Upper lobe of left lung (tissue), 6 donors: Measurements from ENCODE around the gene SELPLG. TPM values are rescaled to one million over a fixed set of nuclear protein-coding genes. Genes with fewer than 3 reads are reported as not detected.

Source experiments
- ATAC-seq, 2 donors: fragments of 200-7000 bp; cut with Tn5 transposase; one replicate each; pipeline ENCODE4 v1.9.1; 2022; ENCODE audit warnings: mild to moderate bottlenecking in 2 of 2, moderate library complexity in 2 of 2; ENCODE audit not compliant: low FRiP score in 2 of 2
- DNase-seq, 2 donors: peaks; one replicate each; pipeline ENCODE4 v3.0.0-alpha.2; 2019 to 2020
- H3K27ac ChIP-seq, 4 donors: fragments of 200-600 bp; sonication (generic); one replicate each; pipeline ENCODE4 v1.5.1; 2016 to 2019
- H3K27me3 ChIP-seq, 4 donors: fragments of 200-600 bp; sonication (generic); one replicate each; pipeline ENCODE4 v1.5.1; 2017 to 2019
- H3K36me3 ChIP-seq, 4 donors: fragments of 200-600 bp; sonication (generic); one replicate each; pipeline ENCODE4 v1.5.1; 2016 to 2019
- H3K4me1 ChIP-seq, 4 donors: fragments of 200-600 bp; sonication (generic); one replicate each; pipeline ENCODE4 v1.5.1; 2018 to 2019
- H3K4me3 ChIP-seq, 4 donors: fragments of 200-600 bp; sonication (generic); one replicate each; pipeline ENCODE4 v1.5.1; 2017 to 2019; ENCODE audit warnings: mild to moderate bottlenecking in 2 of 4, moderate library complexity in 1 of 4
- H3K9me3 ChIP-seq, 4 donors: fragments of 200-600 bp; sonication (generic); one replicate each; pipeline ENCODE4 v1.5.1; 2018 to 2019
- CTCF ChIP-seq, 6 experiments: fragments of 450-650 bp in 4 of 6; fragments of 200-600 bp in 2 of 6; sonication (generic) in 2 of 6; IDR thresholded peaks; one replicate each; pipeline ENCODE4 v1.5.1; 2016 to 2019; ENCODE audit warnings: antibody characterized with exemption in 6 of 6
- EP300 ChIP-seq, 4 donors: sonication (generic); formaldehyde crosslinking; IDR thresholded peaks; one replicate each; pipeline ENCODE4 v1.5.1; 2017; ENCODE audit warnings: antibody characterized with exemption in 4 of 4, control low read depth in 2 of 4
- POLR2A ChIP-seq, 4 donors: fragments of 450-650 bp; IDR thresholded peaks; one replicate each; pipeline ENCODE4 v1.5.1; 2016 to 2017; ENCODE audit warnings: antibody characterized with exemption in 4 of 4, mild to moderate bottlenecking in 2 of 4
- POLR2AphosphoS5 ChIP-seq, 2 donors: sonication (generic); formaldehyde crosslinking; IDR thresholded peaks; one replicate each; pipeline ENCODE4 v1.5.1; 2017; ENCODE audit warnings: antibody characterized with exemption in 2 of 2
- WGBS, 2 donors: methylation state at CpG; one replicate each; pipeline ENCODE4 v1.1.5; 2017 to 2018; 5-methylcytosine and 5-hydroxymethylcytosine counted together
- total RNA-seq, 6 donors: library from RNA; depleted of rRNA in 4 of 6; stranded (reverse); fragments of >200 nt in 4 of 6; gene quantifications; one replicate each; pipeline versions ENCODE4 v1.1.0 to v1.2.1, GENCODE V29; 2016 to 2021
- donor health status: DM: no; HTN: no; CAD: no; lungs with moderate emphysema.
- donor health status: DM: no; HTN: yes; CAD: no; lungs with severe emphysema.

The SELPLG gene
- total RNA-seq, 6 donors from 2014 or later: 25.2 to 71.4 (median 42.5) TPM

GRCh38 chr12:108616359-108616758, 17.3 kb downstream of the SELPLG start:
- Histone ChIP-seq H3K36me3 (no peaks in the 10 kb centered on the region), H3K9me3 (no peaks in the 10 kb centered on the region), H3K27ac (peak overlapping the region in 2 of 4 donors; percentile 66 to 71), H3K4me1 (peaks cover 32 to 51% (median 46%) of the 10 kb centered on the region in 4 donors), H3K4me3 (no peak overlapping the region), H3K27me3 (no peaks in the 10 kb centered on the region)
- WGBS, 2 donors: 99 to 100% methylated on average over 2 of the region's 2 CpGs
- TF ChIP-seq EP300 (IDR thresholded peaks at IDR 0.05) (no peak), POLR2A (IDR thresholded peaks at IDR 0.05) (no peak), CTCF (IDR thresholded peaks at IDR 0.05) (no peak), POLR2AphosphoS5 (IDR thresholded peaks at IDR 0.05) (no peak)
- DNase-seq: no peak
- ATAC-seq: no peak

GRCh38 chr12:108615918-108616317, 17.8 kb downstream of the SELPLG start:
- H3K36me3 ChIP-seq: no peaks in the 10 kb centered on the region
- DNase-seq (no peak), ATAC-seq (no peak)
- no peak overlapping the region for H3K4me3 ChIP-seq
- no peaks in the 10 kb centered on the region for H3K9me3 ChIP-seq
- peak overlapping the region in 1 of 4 donors; percentile 66 for H3K27ac ChIP-seq
- no peak for TF ChIP-seq POLR2AphosphoS5 (IDR thresholded peaks at IDR 0.05)
- no peak for TF ChIP-seq CTCF (IDR thresholded peaks at IDR 0.05)
- no peak for TF ChIP-seq EP300 (IDR thresholded peaks at IDR 0.05)
- no peaks in the 10 kb centered on the region for H3K27me3 ChIP-seq
- WGBS, 2 donors: 83 to 90% methylated on average over 1 of the region's 1 CpG
- peaks cover 32 to 47% (median 42%) of the 10 kb centered on the region in 4 donors for H3K4me1 ChIP-seq

- Histone ChIP-seq H3K9me3 (no peaks in the 10 kb centered on the region), H3K27me3 (no peaks in the 10 kb centered on the region), H3K36me3 (no peaks in the 10 kb centered on the region), H3K27ac (no peak overlapping the region), H3K4me1 (peaks cover 35 to 47% (median 37%) of the 10 kb centered on the region in 4 donors), H3K4me3 (no peak overlapping the region)
- 96 to 97% methylated on average over 5 to 6 of the region's 6 CpGs for WGBS, 2 donors
- TF ChIP-seq POLR2A (IDR thresholded peaks at IDR 0.05) (no peak), EP300 (IDR thresholded peaks at IDR 0.05) (no peak), CTCF (IDR thresholded peaks at IDR 0.05) (no peak), POLR2AphosphoS5 (IDR thresholded peaks at IDR 0.05) (no peak)
- ATAC-seq (no peak), DNase-seq (no peak)
These were observed 19.1 kb downstream of the SELPLG start for GRCh38 chr12:108614639-108615038.

GRCh38 chr12:108614041-108614440, 19.7 kb downstream of the SELPLG start:
- Histone ChIP-seq H3K4me3 (no peak overlapping the region), H3K36me3 (no peaks in the 10 kb centered on the region), H3K27ac (peak overlapping the region in 2 of 4 donors; percentile 12 to 44), H3K9me3 (no peaks in the 10 kb centered on the region), H3K4me1 (peaks cover 35 to 47% (median 37%) of the 10 kb centered on the region in 4 donors), H3K27me3 (no peaks in the 10 kb centered on the region)
- no peak for TF ChIP-seq POLR2AphosphoS5 (IDR thresholded peaks at IDR 0.05)
- no peak for TF ChIP-seq CTCF (IDR thresholded peaks at IDR 0.05)
- TF ChIP-seq EP300 (IDR thresholded peaks at IDR 0.05): no peak
- no peak for TF ChIP-seq POLR2A (IDR thresholded peaks at IDR 0.05)
- DNase-seq (no peak), ATAC-seq (no peak)
- 87 to 88% methylated on average over 3 to 4 of the region's 4 CpGs for WGBS, 2 donors

- H3K27ac ChIP-seq: peak overlapping the region in 2 of 4 donors; percentile 12 to 44
- H3K9me3 ChIP-seq: no peaks in the 10 kb centered on the region
- H3K36me3 ChIP-seq: no peaks in the 10 kb centered on the region
- ATAC-seq (no peak), DNase-seq (peak in 1 of 2 donors; percentile 55)
- H3K4me1 ChIP-seq: peaks cover 33 to 43% (median 35%) of the 10 kb centered on the region in 4 donors
- 22 to 63% methylated on average over 1 to 9 of the region's 9 CpGs for WGBS, 2 donors
- no peaks in the 10 kb centered on the region for H3K27me3 ChIP-seq
- no peak overlapping the region for H3K4me3 ChIP-seq
- peak in 1 of 2 donors; percentile 10 for TF ChIP-seq POLR2AphosphoS5 (IDR thresholded peaks at IDR 0.05)
- TF ChIP-seq EP300 (IDR thresholded peaks at IDR 0.05): no peak
These were observed 20.1 kb downstream of the SELPLG start for GRCh38 chr12:108613548-108613947.
